Activated T-cell treated with anti-CD3 and anti-CD28 coated beads, Interleukin-2, amount 50 U/mL, for 4 hours (primary cell): ENCODE results near the gene JPH4. TPM values are rescaled to one million over a fixed set of nuclear protein-coding genes. Genes with fewer than 3 reads are reported as not detected.
"Not testable (repeated sequence)": the region's sequence is repeated elsewhere in the genome, so short reads cannot be mapped to it uniquely, and the experiment has no call there.

Source experiments
- ATAC-seq, 2 donors: fragments of 200-7000 bp; cut with Tn5 transposase; one replicate each; pipeline ENCODE4 v1.10.0; 2021
- DNase-seq: peaks from one replicate; pipeline ENCODE4 v3.0.0-alpha.2; 2020
- H3K27me3 Mint-ChIP-seq: one replicate; pipeline ENCODE4 v1.8.0; 2021; ENCODE audit warnings: low read depth, mixed read lengths
- H3K36me3 Mint-ChIP-seq: one replicate; pipeline ENCODE4 v1.8.0; 2022; ENCODE audit warnings: mixed read lengths; ENCODE audit not compliant: insufficient read depth
- H3K4me1 Mint-ChIP-seq: one replicate; pipeline ENCODE4 v1.8.0; 2021; ENCODE audit warnings: low read depth, mixed read lengths
- H3K4me3 Mint-ChIP-seq: one replicate; pipeline ENCODE4 v1.8.0; 2021; ENCODE audit warnings: mild to moderate bottlenecking, moderate library complexity, mixed read lengths
- H3K9me3 Mint-ChIP-seq: one replicate; pipeline ENCODE4 v1.8.0; 2021; ENCODE audit warnings: mixed read lengths
- total RNA-seq, 3 donors: library from RNA; stranded (reverse); gene quantifications; one replicate each; pipeline ENCODE4 v1.2.1, GENCODE V29; 2021

The JPH4 gene
- total RNA-seq, 3 donors from 2014 or later, result 0.11 to 0.27 (median 0.13) TPM

GRCh38 chr14:23545740-23546365 lies 32.7 kb downstream of the JPH4 start:
- Mint-ChIP-seq H3K27me3 (no peaks in the 10 kb centered on the region), H3K36me3 (no peaks in the 10 kb centered on the region), H3K4me3 (no peak overlapping the region), H3K9me3 (no peaks in the 10 kb centered on the region), H3K4me1 (no peaks in the 10 kb centered on the region)
- ATAC-seq (no peak), DNase-seq (no peak)

- Mint-ChIP-seq H3K4me3 (no peak overlapping the region), H3K27me3 (no peaks in the 10 kb centered on the region), H3K36me3 (no peaks in the 10 kb centered on the region), H3K4me1 (no peaks in the 10 kb centered on the region), H3K9me3 (no peaks in the 10 kb centered on the region)
- ATAC-seq (no peak), DNase-seq (no peak)
These were observed 33.8 kb downstream of the JPH4 start for GRCh38 chr14:23544511-23545447.

GRCh38 chr14:23543403-23543802 lies 35.2 kb downstream of the JPH4 start:
- Mint-ChIP-seq H3K9me3 (no peaks in the 10 kb centered on the region), H3K4me3 (no peak overlapping the region), H3K4me1 (peaks cover 2% of the 10 kb centered on the region), H3K36me3 (no peaks in the 10 kb centered on the region), H3K27me3 (peaks cover 2% of the 10 kb centered on the region)
- DNase-seq, result no peak
- no peak for ATAC-seq

- Mint-ChIP-seq H3K36me3 (no peaks in the 10 kb centered on the region), H3K9me3 (no peaks in the 10 kb centered on the region), H3K4me3 (no peak overlapping the region), H3K27me3 (peaks cover 2% of the 10 kb centered on the region), H3K4me1 (peaks cover 2% of the 10 kb centered on the region)
- no peak for ATAC-seq
- DNase-seq, result no peak
These were observed 36.3 kb downstream of the JPH4 start for GRCh38 chr14:23542261-23542660.

GRCh38 chr14:23540141-23540469 lies 38.5 kb downstream of the JPH4 start:
- H3K4me3 Mint-ChIP-seq, result no peak overlapping the region
- H3K27me3 Mint-ChIP-seq, result peaks cover 2% of the 10 kb centered on the region
- ATAC-seq (no peak), DNase-seq (no peak)
- peaks cover 2% of the 10 kb centered on the region for H3K4me1 Mint-ChIP-seq
- H3K36me3 Mint-ChIP-seq, result no peaks in the 10 kb centered on the region
- no peaks in the 10 kb centered on the region for H3K9me3 Mint-ChIP-seq

GRCh38 chr14:23539248-23540140 lies 39.1 kb downstream of the JPH4 start:
- Mint-ChIP-seq H3K9me3 (no peaks in the 10 kb centered on the region), H3K36me3 (no peaks in the 10 kb centered on the region), H3K4me3 (no peak overlapping the region), H3K27me3 (peaks cover 2% of the 10 kb centered on the region), H3K4me1 (peaks cover 2% of the 10 kb centered on the region)
- ATAC-seq, result peak; percentile 77 to 80
- no peak for DNase-seq

- DNase-seq, result no peak
- Mint-ChIP-seq H3K4me3 (no peak overlapping the region), H3K36me3 (no peaks in the 10 kb centered on the region), H3K27me3 (peaks cover 2% of the 10 kb centered on the region), H3K9me3 (no peaks in the 10 kb centered on the region), H3K4me1 (peaks cover 2% of the 10 kb centered on the region)
- no peak for ATAC-seq
These were observed 39.8 kb downstream of the JPH4 start for GRCh38 chr14:23538785-23539184.

- no peaks in the 10 kb centered on the region for H3K36me3 Mint-ChIP-seq
These were observed 40.4 kb downstream of the JPH4 start for GRCh38 chr14:23538050-23538718.

GRCh38 chr14:23537351-23538049 lies 41.1 kb downstream of the JPH4 start:
- Mint-ChIP-seq H3K4me1 (peaks cover 2% of the 10 kb centered on the region), H3K9me3 (no peaks in the 10 kb centered on the region), H3K36me3 (no peaks in the 10 kb centered on the region), H3K27me3 (peaks cover 2% of the 10 kb centered on the region), H3K4me3 (no peak overlapping the region)
- DNase-seq (no peak), ATAC-seq (no peak)

More at GRCh38 chr14:23538050-23538718, 40.4 kb downstream of the JPH4 start:
- peaks cover 2% of the 10 kb centered on the region for H3K4me1 Mint-ChIP-seq
- H3K4me3 Mint-ChIP-seq, result no peak overlapping the region
- H3K27me3 Mint-ChIP-seq, result peaks cover 2% of the 10 kb centered on the region
- ATAC-seq (no peak), DNase-seq (no peak)
- H3K9me3 Mint-ChIP-seq, result no peaks in the 10 kb centered on the region

- ATAC-seq, H3K4me1 Mint-ChIP-seq, H3K27me3 Mint-ChIP-seq: not testable (repeated sequence)
These were observed 41.7 kb downstream of the JPH4 start for GRCh38 chr14:23536906-23537305.

GRCh38 chr14:23536494-23536893 lies 42.1 kb downstream of the JPH4 start:
- Mint-ChIP-seq H3K4me1 (peaks cover 2% of the 10 kb centered on the region), H3K4me3 (no peak overlapping the region), H3K36me3 (no peaks in the 10 kb centered on the region), H3K9me3 (no peaks in the 10 kb centered on the region), H3K27me3 (peaks cover 2% of the 10 kb centered on the region)
- ATAC-seq (no peak), DNase-seq (no peak)

More at GRCh38 chr14:23536906-23537305, 41.7 kb downstream of the JPH4 start:
- not testable (repeated sequence) for H3K36me3 Mint-ChIP-seq, H3K4me3 Mint-ChIP-seq, DNase-seq, H3K9me3 Mint-ChIP-seq

GRCh38 chr14:23535943-23536342 lies 42.6 kb downstream of the JPH4 start:
- Mint-ChIP-seq H3K4me1 (peaks cover 2% of the 10 kb centered on the region), H3K36me3 (no peaks in the 10 kb centered on the region), H3K9me3 (no peaks in the 10 kb centered on the region), H3K4me3 (no peak overlapping the region), H3K27me3 (peaks cover 2% of the 10 kb centered on the region)
- no peak for ATAC-seq
- no peak for DNase-seq

- H3K4me1 Mint-ChIP-seq, result no peaks in the 10 kb centered on the region
- no peaks in the 10 kb centered on the region for H3K36me3 Mint-ChIP-seq
- H3K27me3 Mint-ChIP-seq, result no peaks in the 10 kb centered on the region
- DNase-seq (no peak), ATAC-seq (no peak)
- H3K4me3 Mint-ChIP-seq, result no peak overlapping the region
- no peaks in the 10 kb centered on the region for H3K9me3 Mint-ChIP-seq
These were observed 44.7 kb downstream of the JPH4 start for GRCh38 chr14:23533652-23534435.
